ENCODE data around the gene TUSC1. TPM values are rescaled to one million over a fixed set of nuclear protein-coding genes. Genes with fewer than 3 reads are reported as not detected.

Gene TUSC1
- 12.7 and 13.8 TPM in 2 replicates for total RNA-seq

- peak within 1 kb of the TSS; percentile 85 for H3K27ac ChIP-seq (ENCODE audit: low read depth, low read length)
- DNase-seq (ENCODE audit: insufficient read length, low spot score, missing footprints) = peak; percentile 93
These were observed at the start of gene TUSC1 for GRCh38 chr9:25678147-25678666. TSS of gene TUSC1 (minus strand) at chr9:25678444. CDS start at chr9:25678312, 132 bp downstream.

GRCh38 chr9:25726871-25727410 is 48.7 kb upstream of the TUSC1 start:
- no peak for TF ChIP-seq CTCF (IDR thresholded peaks at IDR 0.05; ENCODE audit: extremely low read depth, low read depth, low read length)
- no peak overlapping the region for H3K4me3 ChIP-seq (ENCODE audit: insufficient read depth, low read length)
- no peaks in the 10 kb centered on the region for H3K36me3 ChIP-seq (ENCODE audit: insufficient read depth, low read length)
- no peak overlapping the region for H2AFZ ChIP-seq (ENCODE audit: low read length)
- H3K4me2 ChIP-seq (ENCODE audit: insufficient read depth, low read length) = no peak overlapping the region
- no peak overlapping the region for H3K27ac ChIP-seq (ENCODE audit: low read depth, low read length)
- no peaks in the 10 kb centered on the region for H3K9me3 ChIP-seq (ENCODE audit: low read depth, low read length)
- no peaks in the 10 kb centered on the region for H3K79me2 ChIP-seq (ENCODE audit: insufficient read depth, low read length)
- H4K20me1 ChIP-seq (ENCODE audit: insufficient read depth, low read length) = no peaks in the 10 kb centered on the region
- H3K27me3 ChIP-seq (ENCODE audit: insufficient read depth, low read length) = no peaks in the 10 kb centered on the region
- H3K4me1 ChIP-seq (ENCODE audit: insufficient read depth, low read length) = no peaks in the 10 kb centered on the region
- no peak for DNase-seq (ENCODE audit: insufficient read length, low spot score, missing footprints)

More at GRCh38 chr9:25678147-25678666, at the start of gene TUSC1:
- Histone ChIP-seq H3K4me2 (ENCODE audit: insufficient read depth, low read length) (peak within 1 kb of the TSS; percentile 89), H4K20me1 (ENCODE audit: insufficient read depth, low read length) (no peaks in the 10 kb centered on the region), H3K9me3 (ENCODE audit: low read depth, low read length) (no peaks in the 10 kb centered on the region), H3K4me1 (ENCODE audit: insufficient read depth, low read length) (peaks cover 18% of the 10 kb centered on the region), H3K27me3 (ENCODE audit: insufficient read depth, low read length) (no peaks in the 10 kb centered on the region), H3K36me3 (ENCODE audit: insufficient read depth, low read length) (no peaks in the 10 kb centered on the region), H3K4me3 (ENCODE audit: insufficient read depth, low read length) (peak within 1 kb of the TSS; percentile 81), H3K79me2 (ENCODE audit: insufficient read depth, low read length) (no peaks in the 10 kb centered on the region), H2AFZ (ENCODE audit: low read length) (peak within 1 kb of the TSS; percentile 94)
- no peak for TF ChIP-seq CTCF (IDR thresholded peaks at IDR 0.05; ENCODE audit: extremely low read depth, low read depth, low read length)

GRCh38 chr9:25724424-25724823 is 46.2 kb upstream of the TUSC1 start:
- Histone ChIP-seq H3K9me3 (ENCODE audit: low read depth, low read length) (no peaks in the 10 kb centered on the region), H3K36me3 (ENCODE audit: insufficient read depth, low read length) (no peaks in the 10 kb centered on the region), H3K27ac (ENCODE audit: low read depth, low read length) (no peak overlapping the region), H3K4me2 (ENCODE audit: insufficient read depth, low read length) (peak overlapping the region; percentile 9), H3K4me3 (ENCODE audit: insufficient read depth, low read length) (peak overlapping the region; percentile 12), H3K4me1 (ENCODE audit: insufficient read depth, low read length) (no peaks in the 10 kb centered on the region), H4K20me1 (ENCODE audit: insufficient read depth, low read length) (no peaks in the 10 kb centered on the region), H3K27me3 (ENCODE audit: insufficient read depth, low read length) (no peaks in the 10 kb centered on the region), H3K79me2 (ENCODE audit: insufficient read depth, low read length) (no peaks in the 10 kb centered on the region), H2AFZ (ENCODE audit: low read length) (no peak overlapping the region)
- DNase-seq (ENCODE audit: insufficient read length, low spot score, missing footprints) = peak; percentile 57
- no peak for TF ChIP-seq CTCF (IDR thresholded peaks at IDR 0.05; ENCODE audit: extremely low read depth, low read depth, low read length)

- H2AFZ ChIP-seq (ENCODE audit: low read length) = peak overlapping the region; percentile 69
These were observed 38.1 kb upstream of the TUSC1 start for GRCh38 chr9:25716220-25716872.

More at GRCh38 chr9:25716220-25716872, 38.1 kb upstream of the TUSC1 start:
- H3K27ac ChIP-seq (ENCODE audit: low read depth, low read length) = no peak overlapping the region
- no peak overlapping the region for H3K4me3 ChIP-seq (ENCODE audit: insufficient read depth, low read length)
- H3K9me3 ChIP-seq (ENCODE audit: low read depth, low read length) = no peaks in the 10 kb centered on the region
- H3K4me1 ChIP-seq (ENCODE audit: insufficient read depth, low read length) = no peaks in the 10 kb centered on the region
- no peaks in the 10 kb centered on the region for H3K36me3 ChIP-seq (ENCODE audit: insufficient read depth, low read length)
- TF ChIP-seq CTCF (IDR thresholded peaks at IDR 0.05; ENCODE audit: extremely low read depth, low read depth, low read length) = peak; percentile 63
- H3K27me3 ChIP-seq (ENCODE audit: insufficient read depth, low read length) = no peaks in the 10 kb centered on the region
- DNase-seq (ENCODE audit: insufficient read length, low spot score, missing footprints) = no peak
- H3K79me2 ChIP-seq (ENCODE audit: insufficient read depth, low read length) = no peaks in the 10 kb centered on the region
- no peak overlapping the region for H3K4me2 ChIP-seq (ENCODE audit: insufficient read depth, low read length)
- H4K20me1 ChIP-seq (ENCODE audit: insufficient read depth, low read length) = no peaks in the 10 kb centered on the region
